ENCODE results near the gene DKK1.
"Not testable (repeated sequence)": the region's sequence is repeated elsewhere in the genome, so short reads cannot be mapped to it uniquely, and the experiment has no call there.

Gene DKK1

DNA sequence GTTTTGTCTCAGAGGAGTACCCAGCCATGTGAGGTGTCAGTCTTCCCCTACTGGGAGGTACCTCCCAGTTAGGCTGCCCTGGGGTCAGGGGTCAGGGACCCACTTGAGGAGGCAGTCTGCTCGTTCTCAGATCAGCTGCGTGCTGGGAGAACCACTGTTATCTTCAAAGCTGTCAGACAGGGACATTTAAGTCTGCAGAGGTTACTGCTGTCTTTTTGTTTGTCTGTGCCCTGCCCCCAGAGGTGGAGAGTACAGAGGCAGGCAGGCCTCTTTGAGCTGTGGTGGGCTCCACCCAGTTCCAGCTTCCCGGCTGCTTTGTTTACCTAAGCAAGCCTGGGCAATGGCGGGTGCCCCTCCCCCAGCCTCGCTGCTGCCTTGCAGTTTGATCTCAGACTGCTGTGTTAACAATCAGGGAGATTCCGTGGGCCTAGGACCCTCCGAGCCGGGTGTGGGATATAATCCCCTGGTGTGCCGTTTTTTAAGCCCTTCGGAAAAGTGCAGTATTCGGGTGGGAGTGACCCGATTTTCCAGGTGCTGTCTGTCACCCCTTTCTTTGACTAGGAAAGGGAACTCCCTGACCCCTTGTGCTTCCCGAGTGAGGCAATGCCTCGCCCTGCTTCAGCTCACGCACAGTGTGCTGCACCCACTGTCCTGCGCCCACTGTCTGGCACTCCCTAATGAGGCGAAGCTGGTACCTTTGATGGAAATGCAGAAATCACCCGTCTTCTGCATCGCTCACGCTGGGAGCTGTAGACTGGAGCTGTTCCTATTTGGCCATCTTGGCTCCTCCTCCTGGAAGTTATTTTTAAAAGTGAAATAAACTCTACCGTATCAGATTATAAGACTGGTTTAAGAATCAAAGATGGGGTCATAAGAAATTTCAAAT, 51.7 kb downstream of the DKK1 start:
- not testable (repeated sequence) for DNase-seq
